NT2/D1 (cell line): ENCODE data around the gene FXN.

Experiments
- DNase-seq: peaks from one replicate; pipeline ENCODE4 v3.0.0-alpha.2; 2011; ENCODE audit warnings: low read depth, low spot score
- H3K27me3 ChIP-seq: 2 replicates; pipeline ENCODE4 v1.6.0; 2011; ENCODE audit warnings: mild to moderate bottlenecking; ENCODE audit not compliant: insufficient read length, insufficient read depth
- H3K36me3 ChIP-seq: 2 replicates; pipeline ENCODE4 v1.6.1; 2011; ENCODE audit warnings: mild to moderate bottlenecking, low read length, mixed read lengths; ENCODE audit not compliant: insufficient read depth, insufficient read length
- H3K4me1 ChIP-seq: 2 replicates; pipeline ENCODE4 v1.5.1; 2011; ENCODE audit not compliant: insufficient read depth, insufficient read length
- H3K4me3 ChIP-seq: 2 replicates; pipeline ENCODE4 v1.5.1; 2011; ENCODE audit warnings: low read depth; ENCODE audit not compliant: insufficient read length
- H3K9ac ChIP-seq: 2 replicates; pipeline ENCODE4 v1.6.0; 2011; ENCODE audit warnings: low read depth; ENCODE audit not compliant: insufficient read length
- H3K9me3 ChIP-seq: 2 replicates; pipeline ENCODE4 v1.5.1; 2011; ENCODE audit warnings: mild to moderate bottlenecking, low read length; ENCODE audit not compliant: insufficient read depth
- SUZ12 ChIP-seq: IDR thresholded peaks from 2 replicates; pipeline ENCODE4 v1.6.1; 2011; ENCODE audit not compliant: insufficient read length, insufficient read depth; ENCODE audit errors: extremely low read depth
- YY1 ChIP-seq: IDR thresholded peaks from 2 replicates; pipeline ENCODE4 v1.6.1; 2011; ENCODE audit not compliant: insufficient read length, insufficient read depth
- ZNF274 ChIP-seq: IDR thresholded peaks from 2 replicates; pipeline ENCODE4 v1.6.1; 2011; ENCODE audit warnings: mild to moderate bottlenecking, low read depth, low read length

Gene FXN

DNA sequence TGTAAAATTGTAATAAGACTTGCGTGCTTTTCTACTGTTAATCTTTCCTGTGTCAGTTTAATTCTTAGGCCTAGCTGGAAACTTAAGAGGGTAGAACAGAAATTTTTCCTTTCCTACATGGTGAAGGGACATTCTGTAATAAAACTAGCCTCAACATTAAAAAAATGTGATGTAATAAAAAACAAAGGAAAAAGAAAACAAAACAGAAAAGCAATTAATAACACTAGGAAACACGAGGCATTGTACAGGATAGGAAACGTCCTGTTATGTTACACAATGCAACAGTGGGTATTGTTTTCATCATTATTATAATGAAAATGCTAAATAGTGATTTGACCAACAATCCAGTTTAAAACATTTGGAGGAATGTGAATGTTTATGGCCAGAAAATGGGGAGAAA, 47.8 kb downstream of the FXN start:
- H3K4me3 ChIP-seq: no peak overlapping the region
- no peaks in the 10 kb centered on the region for H3K4me1 ChIP-seq
- H3K9ac ChIP-seq: no peak overlapping the region
- DNase-seq: no peak
- TF ChIP-seq YY1 (no peak), ZNF274 (no peak), SUZ12 (no peak)
- H3K27me3 ChIP-seq: no peaks in the 10 kb centered on the region
- H3K36me3 ChIP-seq: no peaks in the 10 kb centered on the region
- H3K9me3 ChIP-seq: no peaks in the 10 kb centered on the region

DNA sequence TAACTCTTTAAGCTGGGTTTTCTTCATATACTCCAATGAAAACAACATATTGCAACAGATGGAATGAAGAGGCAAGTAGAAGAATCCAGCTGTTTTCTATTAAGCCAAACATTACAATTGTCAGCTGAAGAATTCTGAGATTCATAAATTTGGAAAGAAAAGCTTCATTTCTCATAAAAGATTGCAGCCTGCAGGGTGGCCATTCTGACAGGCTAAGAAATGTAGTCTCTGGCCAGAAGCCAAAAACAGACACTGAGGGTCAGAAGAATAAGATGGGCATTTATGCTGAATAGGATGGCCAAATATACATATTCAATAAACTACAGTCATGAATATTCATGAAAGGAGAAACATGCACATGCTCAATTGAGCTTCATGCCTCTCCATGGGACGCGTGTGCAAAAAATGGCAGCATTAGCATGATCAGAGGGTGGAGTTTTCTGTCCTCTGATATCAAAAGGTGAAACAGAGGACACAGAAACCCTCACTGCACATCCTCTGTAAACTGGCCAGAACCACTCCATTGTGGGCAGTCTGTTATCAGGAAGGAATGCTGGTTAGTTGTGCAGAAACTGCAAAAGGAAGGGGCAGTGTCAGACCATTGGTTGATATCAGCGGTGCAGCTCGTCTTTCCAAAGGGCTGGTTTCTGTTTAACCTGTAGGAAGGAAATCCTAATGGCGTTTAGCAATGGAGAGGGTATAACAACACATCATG, 50.2 kb downstream of the FXN start:
- Histone ChIP-seq H3K4me1 (peaks cover 2% of the 10 kb centered on the region), H3K4me3 (no peak overlapping the region), H3K27me3 (no peaks in the 10 kb centered on the region), H3K36me3 (no peaks in the 10 kb centered on the region), H3K9ac (no peak overlapping the region), H3K9me3 (no peaks in the 10 kb centered on the region)
- DNase-seq: no peak
- TF ChIP-seq SUZ12: no peak
- TF ChIP-seq ZNF274: no peak
- no peak for TF ChIP-seq YY1

DNA sequence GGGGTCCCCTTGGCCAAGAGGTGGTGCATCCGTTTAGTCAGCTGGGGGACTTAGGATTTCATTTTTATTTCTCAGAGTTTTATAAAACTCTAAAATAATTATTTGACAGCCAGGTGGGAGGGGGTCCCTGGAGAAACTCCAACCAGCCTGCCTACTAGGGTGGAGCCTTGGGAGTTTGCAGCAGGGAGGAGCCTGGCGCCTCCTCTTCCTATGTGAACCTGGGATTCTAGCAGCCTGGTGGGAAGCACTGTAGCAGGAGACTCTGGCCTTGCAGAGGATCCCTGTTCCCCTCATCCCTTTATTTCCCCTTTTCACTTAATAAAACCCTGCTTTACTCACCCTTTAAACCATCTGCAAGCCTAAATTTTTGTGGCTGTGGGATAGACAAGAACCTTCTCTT, 50.8 kb downstream of the FXN start:
- Histone ChIP-seq H3K4me1 (peaks cover 5% of the 10 kb centered on the region), H3K27me3 (no peaks in the 10 kb centered on the region), H3K9me3 (no peaks in the 10 kb centered on the region), H3K9ac (no peak overlapping the region), H3K36me3 (no peaks in the 10 kb centered on the region), H3K4me3 (no peak overlapping the region)
- TF ChIP-seq ZNF274 (no peak), YY1 (no peak), SUZ12 (no peak)
- DNase-seq: no peak

DNA sequence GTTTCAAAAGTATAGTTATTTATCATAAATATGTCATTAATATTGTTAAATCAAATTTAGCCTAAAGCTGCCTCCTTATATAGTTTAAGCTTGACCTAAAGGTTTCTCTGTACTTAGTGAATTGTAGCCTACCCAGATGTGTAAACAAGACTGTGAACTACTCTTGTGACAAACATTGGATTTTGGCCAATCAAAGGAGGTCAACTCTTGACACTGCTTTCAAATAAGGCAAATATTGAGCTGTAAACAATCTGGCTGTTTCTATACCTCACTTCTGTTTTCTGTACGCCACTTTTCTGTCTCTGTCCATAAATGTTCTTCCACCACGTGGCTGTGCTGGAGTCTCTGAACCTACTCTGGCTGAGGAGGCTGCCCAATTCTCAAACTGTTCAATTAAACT, 51.2 kb downstream of the FXN start:
- Histone ChIP-seq H3K36me3 (no peaks in the 10 kb centered on the region), H3K27me3 (no peaks in the 10 kb centered on the region), H3K4me3 (no peak overlapping the region), H3K9ac (no peak overlapping the region), H3K9me3 (no peaks in the 10 kb centered on the region), H3K4me1 (peaks cover 5% of the 10 kb centered on the region)
- DNase-seq: no peak
- TF ChIP-seq SUZ12 (no peak), ZNF274 (no peak), YY1 (no peak)

DNA sequence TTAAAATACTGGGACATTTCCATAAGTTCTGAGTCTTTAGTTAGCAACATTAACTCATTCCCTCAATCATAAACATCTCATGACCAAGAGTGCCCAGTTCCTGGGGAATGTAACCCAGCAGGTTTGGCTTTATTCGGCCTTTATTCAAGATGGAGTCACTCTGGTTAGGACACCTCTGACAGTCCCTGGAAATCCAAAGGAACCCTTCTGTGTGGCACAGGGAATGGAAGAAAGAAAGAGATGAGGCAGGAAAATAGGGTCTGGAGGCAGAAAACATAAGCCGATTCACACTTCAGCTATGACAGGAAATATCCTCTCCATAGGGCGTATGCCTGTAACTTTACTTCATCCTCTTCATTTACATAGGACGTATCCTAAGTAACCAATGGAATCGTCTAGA, 53.5 kb downstream of the FXN start:
- Histone ChIP-seq H3K9me3 (no peaks in the 10 kb centered on the region), H3K4me1 (peaks cover 5% of the 10 kb centered on the region), H3K4me3 (no peak overlapping the region), H3K27me3 (no peaks in the 10 kb centered on the region), H3K9ac (no peak overlapping the region), H3K36me3 (no peaks in the 10 kb centered on the region)
- TF ChIP-seq YY1 (no peak), SUZ12 (no peak), ZNF274 (no peak)
- DNase-seq: no peak

DNA sequence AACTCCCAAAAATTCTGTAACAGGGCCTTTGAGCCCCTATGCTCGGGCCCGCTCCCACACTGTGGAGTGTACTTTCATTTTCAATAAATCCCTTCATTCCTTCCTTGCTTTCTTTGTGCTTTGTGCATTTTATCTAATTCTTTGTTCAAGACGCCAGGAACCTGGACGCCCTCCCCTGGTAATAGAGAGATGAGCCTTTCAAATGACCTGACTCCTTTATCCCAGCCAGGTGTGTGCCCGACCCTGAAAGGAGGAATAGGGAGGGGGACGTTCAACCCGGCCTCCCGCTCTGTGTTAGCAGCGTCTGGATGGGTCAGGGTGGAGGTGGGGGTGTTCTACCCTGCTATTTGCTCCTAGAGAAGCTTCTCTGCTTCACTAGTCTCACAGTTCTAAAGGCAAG, 53.9 kb downstream of the FXN start:
- Histone ChIP-seq H3K27me3 (no peaks in the 10 kb centered on the region), H3K9me3 (no peaks in the 10 kb centered on the region), H3K4me1 (peaks cover 5% of the 10 kb centered on the region), H3K36me3 (no peaks in the 10 kb centered on the region), H3K9ac (no peak overlapping the region), H3K4me3 (no peak overlapping the region)
- no peak for TF ChIP-seq SUZ12
- TF ChIP-seq YY1: no peak
- TF ChIP-seq ZNF274: no peak
- DNase-seq: no peak

DNA sequence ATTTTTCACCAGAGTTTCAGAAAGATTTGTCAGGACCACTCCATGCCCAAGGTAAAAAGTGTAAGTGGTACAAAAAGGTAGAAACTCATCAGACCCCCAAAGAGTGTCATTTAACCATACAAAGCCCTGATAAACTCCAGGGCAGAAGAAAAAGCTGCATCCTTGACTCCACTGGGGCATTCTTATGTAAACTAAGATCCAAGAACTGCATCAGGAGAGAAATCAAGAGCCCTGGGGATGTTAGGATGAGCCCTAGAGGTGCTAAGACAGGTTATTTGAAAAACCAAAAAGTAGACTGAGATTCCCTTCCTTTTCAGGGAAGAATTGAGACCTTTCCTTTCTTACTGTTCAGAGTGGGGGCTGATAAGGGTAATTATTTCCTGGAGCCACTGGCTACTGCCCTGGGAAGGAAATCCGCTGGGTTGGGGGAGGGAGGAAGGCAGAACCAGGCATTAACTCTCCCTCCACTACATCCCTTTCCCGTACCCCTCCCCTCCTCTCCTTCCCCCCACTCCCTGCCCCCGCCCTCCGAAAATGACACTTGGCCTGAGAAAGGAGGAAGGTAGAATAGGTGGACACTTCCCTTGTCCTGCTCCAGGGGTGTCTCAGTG, 54.7 kb downstream of the FXN start:
- no peaks in the 10 kb centered on the region for H3K36me3 ChIP-seq
- H3K9ac ChIP-seq: no peak overlapping the region
- TF ChIP-seq SUZ12 (no peak), ZNF274 (no peak), YY1 (no peak)
- no peaks in the 10 kb centered on the region for H3K27me3 ChIP-seq
- H3K4me1 ChIP-seq: peaks cover 5% of the 10 kb centered on the region
- H3K9me3 ChIP-seq: no peaks in the 10 kb centered on the region
- no peak for DNase-seq
- peak overlapping the region; percentile 2 for H3K4me3 ChIP-seq
